NCI-H524 (cell line): ENCODE results near the gene NAPEPLD.
"Not testable (repeated sequence)": the region's sequence is repeated elsewhere in the genome, so short reads cannot be mapped to it uniquely, and the experiment has no call there.

Experiments
- DNase-seq, 2 experiments: peaks; one replicate each; lab custom pipeline; 2025; lab: John Stamatoyannopoulos, UW

NAPEPLD gene

DNA sequence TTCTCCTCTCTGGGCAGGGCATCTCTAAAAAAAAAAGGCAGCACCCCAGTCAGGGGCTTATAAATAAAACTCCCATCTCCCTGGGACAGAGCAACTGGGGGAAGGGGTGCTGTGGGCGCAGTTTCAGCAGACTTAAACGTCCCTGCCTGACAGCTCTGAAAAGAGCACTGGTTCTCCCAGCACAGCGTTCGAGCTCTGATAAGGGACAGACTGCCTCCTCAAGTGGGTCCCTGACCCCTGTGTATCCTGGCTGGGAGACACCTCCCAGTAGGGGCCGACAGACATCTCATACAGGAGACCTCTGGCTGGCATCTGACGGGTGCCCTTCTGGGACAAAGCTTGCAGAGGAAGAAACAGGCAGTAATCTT is 42.2 kb downstream of the NAPEPLD start:
- DNase-seq: not testable (repeated sequence)

DNA sequence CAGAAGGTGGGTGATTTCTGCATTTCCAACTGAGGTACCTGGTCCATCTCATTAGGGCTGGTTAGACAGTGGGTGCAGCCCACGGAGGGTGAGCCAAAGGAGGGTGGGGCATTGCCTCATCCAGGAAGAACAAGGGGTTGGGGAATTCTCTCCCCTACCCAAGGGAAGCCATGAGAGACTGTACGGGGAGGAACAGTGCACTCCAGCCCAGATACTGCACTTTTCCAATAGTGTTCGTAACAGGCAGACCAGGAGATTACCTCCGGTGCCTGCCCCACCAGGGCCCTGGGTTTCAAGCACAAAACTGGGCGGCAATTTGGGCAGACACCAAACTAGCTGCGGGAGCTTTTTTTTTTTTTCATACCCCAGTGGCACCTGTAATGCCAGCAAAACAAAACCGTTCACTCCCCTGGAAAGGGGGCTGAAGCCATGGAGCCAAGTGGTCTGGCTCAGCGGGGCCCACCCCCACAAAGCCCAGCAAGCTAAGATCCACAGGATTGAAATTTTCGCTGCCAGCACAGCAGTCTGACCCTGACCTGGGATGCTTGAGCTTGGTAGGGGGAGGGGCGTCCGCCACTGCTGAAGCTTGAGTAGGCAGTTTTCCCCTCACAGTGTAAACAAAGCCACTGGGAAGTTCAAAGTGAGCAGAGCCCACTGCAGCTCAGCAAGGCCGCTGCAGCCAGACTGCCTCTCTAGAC is 42.7 kb downstream of the NAPEPLD start:
- no peak for DNase-seq

DNA sequence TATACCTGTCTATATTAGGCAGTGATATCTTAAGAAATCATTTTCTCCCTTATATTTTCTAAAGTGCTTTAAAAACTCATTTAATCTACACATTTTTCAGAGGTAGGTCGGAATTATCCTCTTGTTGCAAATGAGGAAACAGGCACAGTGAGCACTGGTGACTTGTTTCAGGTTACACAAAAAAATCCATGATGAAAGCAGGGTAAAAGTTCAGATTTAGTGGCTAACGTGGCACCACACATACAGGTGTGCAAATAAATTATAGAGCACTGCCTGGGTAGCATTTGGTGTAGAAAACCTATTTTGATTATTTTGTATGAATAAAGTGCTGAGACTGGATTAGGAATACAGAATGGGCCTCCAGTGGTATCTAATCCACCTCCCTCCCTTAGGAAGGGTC is 47.4 kb downstream of the NAPEPLD start:
- no peak for DNase-seq

DNA sequence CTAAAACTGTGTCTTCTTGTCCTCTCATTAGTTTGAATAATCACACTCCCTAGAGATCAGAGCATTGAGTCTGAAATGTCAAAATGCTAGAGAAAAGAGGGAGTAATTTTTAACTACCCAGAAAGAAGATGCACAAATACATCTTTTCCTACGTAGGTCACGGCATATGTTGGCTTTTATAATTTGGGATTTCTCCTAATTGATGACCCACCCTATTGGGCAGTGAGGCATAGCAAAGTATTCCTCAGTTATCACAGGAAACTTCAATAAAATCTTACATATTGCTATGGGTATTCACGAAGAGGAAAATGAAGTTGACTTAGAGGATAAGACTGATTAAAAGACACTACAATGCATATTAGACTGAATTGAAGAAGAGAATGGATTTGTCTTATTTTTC is 48.6 kb downstream of the NAPEPLD start:
- no peak for DNase-seq

DNA sequence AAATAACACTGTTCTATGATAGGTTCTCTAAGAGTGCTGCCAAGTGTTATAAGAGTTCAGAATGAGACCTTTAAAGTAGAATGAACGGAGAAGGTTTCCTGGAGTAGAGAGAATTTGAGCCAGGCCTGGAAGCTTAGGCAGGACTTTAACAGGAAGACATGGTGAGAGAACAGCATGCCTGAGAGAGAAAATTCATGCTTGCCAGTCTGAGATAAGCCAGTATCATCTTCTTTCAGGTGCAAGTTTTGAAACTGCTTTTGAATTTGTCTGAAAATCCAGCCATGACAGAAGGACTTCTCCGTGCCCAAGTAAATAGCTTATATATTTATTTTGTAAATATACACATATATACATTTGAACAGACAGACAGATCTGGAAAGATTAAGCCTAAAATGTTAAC is 51.9 kb downstream of the NAPEPLD start:
- no peak for DNase-seq

DNA sequence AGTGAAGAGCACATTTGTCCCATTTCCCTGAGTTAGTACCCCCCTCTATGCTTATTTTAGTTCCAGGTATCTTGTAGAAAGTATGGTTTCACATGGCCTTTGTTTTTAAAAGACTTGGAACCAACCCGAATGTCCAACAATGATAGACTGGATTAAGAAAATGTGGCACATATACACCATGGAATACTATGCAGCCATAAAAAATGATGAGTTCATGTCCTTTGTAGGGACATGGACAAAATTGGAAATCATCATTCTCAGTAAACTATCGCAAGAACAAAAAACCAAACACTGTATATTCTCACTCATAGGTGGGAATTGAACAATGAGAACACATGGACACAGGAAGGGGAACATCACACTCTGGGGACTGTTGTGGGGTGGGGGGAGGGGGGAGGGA is 53.3 kb downstream of the NAPEPLD start:
- DNase-seq: not testable (repeated sequence)

DNA sequence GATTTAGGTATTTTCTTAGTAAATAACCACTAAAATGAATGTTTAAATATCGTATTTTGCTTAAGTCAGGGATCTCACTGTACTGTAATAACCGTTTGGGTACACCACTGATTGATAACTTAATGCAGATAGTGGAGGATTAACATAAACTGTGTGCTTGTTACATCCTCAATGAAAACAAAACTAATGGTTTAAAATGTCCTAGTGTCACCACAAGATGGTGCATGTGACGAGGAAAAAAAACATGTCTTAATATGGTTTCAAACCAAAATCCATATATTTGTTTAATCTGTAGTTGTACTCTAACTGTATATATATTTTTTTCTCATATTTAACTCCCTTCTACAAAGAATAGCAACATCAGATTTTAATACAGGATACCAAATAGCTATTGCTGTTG is 54.8 kb downstream of the NAPEPLD start:
- no peak for DNase-seq

DNA sequence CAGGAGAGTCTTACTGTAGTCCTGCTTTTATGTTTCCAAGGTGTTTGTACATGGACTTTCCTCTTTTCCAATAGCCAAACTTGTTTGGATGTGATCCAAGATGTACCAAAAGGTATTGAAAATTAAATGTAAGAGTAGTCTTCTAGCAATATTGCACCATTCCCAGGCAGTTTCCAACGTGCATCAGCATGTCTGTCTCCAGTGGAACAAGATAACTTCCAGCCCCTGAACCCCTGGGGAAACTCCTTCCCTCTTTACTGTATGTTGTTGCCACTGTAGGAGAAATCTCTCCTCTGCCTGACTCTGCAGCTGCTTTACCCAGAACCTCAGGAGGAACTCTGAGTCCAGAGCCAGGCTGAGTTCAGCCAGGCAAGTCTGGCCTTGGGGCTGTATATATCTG is 55.5 kb downstream of the NAPEPLD start:
- DNase-seq: no peak

DNA sequence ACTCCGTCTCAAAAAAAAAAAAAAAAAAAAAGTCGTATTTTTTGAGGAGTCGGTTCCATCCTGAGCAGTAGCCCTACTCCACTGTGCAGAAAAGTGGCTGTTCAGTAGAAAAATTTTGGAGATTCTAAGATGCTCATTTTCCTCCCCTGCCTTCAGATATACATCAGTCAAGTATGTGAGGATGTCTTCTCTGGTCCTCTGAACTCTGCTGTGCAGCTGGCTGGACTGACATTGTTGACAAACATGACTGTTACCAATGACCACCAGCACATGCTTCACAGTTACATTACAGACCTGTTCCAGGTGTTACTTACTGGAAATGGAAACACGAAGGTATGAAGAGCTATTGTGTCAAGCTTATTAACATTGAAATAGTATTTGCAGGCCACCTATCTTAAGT is 56.6 kb downstream of the NAPEPLD start:
- not testable (repeated sequence) for DNase-seq

DNA sequence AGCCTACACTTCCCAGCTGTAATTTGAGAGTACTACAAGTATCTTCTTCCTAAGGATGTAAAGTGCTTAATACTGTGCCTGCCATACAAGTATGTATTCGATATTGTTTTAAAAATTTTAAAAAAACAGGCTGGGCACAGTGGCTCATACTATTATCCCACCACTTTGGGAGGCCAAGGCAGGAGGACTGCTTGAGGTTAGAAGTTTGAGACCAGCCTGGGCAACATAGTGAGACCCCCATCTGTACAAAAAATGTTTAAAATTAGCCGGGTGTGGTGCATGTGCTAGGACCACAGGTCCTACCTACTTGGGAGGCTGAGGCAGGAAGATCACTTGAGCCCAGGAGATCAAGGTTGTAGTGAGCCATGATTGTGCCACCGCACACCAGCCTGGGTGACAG is 65.7 kb downstream of the NAPEPLD start:
- no peak for DNase-seq

DNA sequence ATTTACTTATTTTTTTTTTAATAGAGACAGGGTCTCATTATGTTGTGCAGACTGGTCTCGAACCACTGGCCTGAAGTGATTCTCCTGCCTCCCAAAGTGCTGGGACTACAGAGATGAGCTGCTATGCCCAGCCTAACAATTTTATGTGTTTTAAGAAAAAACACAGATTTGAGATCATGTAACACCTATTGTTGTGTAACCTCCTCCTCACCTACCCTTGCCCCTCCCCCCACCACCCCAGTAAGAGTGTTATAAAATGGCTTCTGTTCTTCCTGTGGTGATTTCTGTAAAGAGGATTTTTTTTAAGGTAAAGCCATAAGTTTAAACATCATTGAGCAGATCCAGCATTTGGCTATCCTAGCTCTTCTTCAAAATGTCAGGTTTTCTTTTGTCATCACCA is 66.4 kb downstream of the NAPEPLD start:
- no peak for DNase-seq

DNA sequence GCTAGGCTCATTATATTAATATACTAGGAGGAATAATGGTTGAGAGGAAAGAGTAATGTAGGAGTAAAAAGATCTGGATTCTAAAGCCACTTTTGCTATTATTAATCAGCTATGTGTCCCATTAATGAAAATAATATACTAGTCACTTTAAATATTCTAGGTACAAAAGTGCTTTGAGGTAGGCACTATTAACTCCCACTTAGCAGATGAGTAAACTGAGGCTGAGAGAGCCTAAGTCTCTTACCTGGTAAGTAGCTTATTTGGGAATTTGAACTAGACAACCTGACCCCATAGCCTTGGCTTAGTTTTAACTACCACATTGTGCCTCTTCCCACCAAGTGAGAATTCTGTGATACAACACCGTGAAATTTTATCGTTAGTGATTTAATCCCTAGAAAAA is 68.0 kb downstream of the NAPEPLD start:
- no peak for DNase-seq

DNA sequence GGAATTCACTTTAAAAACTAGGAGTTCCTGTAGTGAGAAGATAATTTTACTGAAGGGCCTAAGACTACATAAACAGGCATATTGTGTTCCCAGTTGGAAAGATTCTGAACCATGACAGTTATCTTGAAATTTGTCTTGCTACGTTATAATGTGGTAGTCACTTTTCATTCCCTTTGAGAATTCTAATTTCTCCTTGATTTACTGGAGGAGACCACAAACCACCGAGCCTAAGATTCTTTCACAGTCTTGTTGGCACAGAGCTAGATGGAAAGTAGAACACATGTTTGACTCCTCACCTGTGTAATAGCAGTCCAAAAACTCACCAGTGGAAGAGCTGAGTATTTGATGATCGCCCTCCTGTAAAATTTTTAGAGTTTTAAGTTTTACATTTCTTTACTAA is 69.1 kb downstream of the NAPEPLD start:
- DNase-seq: no peak

DNA sequence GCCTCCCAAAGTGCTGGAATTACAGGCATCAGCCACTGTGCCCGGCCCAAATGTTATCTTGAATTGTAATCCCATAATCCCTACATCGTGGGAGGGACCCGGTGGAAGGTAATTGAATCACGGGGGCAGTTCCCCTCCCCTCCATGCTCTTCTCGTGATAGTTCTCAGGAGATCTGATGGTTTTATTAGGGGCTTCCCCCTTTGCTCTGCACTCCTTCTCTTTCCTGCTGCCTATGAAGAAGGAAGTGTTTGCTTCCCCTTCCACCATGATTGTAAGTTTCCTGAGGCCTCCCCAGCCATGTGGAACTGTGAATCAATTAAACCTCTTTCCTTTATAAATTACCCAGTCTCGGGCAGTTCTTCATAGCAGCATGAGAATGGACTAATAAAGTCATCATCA is 70.7 kb downstream of the NAPEPLD start:
- not testable (repeated sequence) for DNase-seq

DNA sequence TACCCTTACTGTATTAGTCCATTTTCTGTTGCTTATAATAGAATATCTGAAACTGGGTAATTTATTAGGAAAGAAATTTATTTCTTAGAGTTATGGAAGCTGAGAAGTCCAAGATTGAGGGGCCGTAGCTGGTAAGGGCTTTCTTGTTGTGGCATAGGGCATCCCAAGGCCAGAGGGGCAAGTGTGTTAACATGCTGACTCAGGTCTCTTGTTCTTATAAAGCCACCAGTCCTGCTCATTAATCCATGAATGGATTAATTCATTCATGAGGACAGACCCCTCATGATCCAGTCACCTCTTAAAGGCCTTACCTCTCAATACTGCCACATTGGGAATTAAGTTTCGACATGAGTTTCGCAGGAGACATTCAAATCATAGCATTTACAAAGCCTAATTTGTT is 71.6 kb downstream of the NAPEPLD start:
- DNase-seq: no peak

DNA sequence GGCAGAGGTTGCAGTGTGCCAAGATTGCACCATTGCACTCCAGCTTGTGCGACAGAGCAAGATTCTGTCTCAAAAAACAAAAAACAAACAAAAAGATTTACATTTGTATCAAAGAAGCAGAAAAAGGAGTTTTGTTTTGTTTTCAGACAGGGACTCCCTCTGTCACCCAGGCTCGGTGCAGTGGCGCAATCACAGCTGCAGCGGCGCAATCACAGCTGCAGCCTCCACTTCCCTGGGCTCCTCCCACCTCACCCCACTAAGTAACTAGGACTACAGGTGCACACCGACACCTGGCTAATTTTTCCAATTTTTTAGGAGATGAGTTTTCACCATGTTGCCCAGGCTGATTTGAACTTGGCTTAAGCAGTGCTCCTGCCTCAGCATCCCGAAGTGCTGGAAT is 72.1 kb downstream of the NAPEPLD start:
- no peak for DNase-seq

DNA sequence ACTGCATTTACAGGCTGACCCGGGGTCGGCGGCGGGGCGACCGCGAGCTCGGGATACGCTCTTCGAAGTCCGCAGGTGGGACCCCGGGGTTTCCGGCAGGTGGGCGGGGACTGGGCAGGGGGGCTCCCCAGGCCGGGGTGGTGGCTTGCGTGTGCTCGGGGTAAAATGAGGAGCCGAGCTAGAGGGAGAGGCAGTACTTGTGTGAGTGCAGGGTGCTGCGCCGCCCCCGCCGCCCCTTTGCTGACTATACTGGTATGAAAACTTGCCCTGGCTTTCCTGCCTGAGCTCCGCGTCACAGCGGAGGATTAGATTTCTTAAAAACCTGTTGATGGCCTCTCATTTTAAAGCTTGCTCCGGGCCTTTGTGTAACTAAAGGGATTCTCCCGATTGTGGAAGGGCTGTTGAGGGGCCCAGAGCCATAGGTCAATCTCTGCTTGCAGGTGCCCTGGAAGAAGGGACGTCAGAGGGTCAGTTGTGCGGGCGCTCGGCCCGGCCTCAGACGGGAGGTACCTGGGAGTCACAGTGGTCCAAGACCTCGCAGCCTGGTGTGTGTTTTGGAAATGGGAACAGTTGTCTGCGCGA is 73.5 kb downstream of the NAPEPLD start:
- DNase-seq: peak in 1 of 2 experiments; percentile 55

DNA sequence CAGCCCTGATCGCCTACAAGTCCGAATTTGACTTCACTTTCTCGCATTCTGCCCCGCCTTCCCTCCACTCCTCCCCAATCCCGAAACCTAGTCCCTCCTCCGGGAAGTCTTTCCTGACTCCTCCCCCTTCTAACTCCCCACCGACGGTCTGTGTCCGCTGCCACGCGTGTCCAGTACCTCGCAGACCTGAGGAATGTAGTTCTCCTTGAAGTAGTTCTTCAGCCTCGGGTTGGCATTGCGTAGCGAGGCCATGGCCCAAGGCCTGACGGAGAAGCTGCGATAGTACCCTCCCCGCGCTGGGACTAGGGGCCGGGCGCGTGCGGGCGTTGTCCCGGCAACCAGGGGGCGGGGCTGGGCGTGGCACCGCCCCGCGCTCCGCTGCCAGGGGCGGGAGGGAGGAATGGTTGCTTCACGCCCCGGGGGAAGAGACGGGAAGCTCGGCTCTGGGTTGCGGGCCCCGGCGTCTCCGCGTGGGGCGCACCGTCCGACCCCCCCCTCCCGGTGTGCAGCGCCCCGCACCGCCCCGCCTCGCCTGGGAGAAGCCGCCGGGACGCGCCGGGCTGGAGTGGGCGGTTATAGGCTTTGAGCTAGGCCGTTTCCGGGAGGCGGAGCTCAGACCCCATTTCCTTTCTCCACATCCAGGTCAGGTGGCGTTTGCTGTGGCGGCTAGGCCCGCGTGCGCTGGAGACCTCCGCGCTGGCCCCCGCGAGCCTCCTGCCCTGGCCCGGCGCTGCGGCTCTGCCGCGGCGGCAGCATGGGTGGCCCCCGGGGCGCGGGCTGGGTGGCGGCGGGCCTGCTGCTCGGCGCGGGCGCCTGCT is 74.2 kb downstream of the NAPEPLD start, which contains the start of the genes ARMC10 and FBXL13:
ARMC10 (plus strand) TSS at position 622 of the 818 bp plus-strand sequence; CDS start at position 755, 133 bp downstream.
FBXL13 (minus strand) TSS at position 278 of the 818 bp plus-strand sequence.
- peak; percentile 85 to 90 for DNase-seq

DNA sequence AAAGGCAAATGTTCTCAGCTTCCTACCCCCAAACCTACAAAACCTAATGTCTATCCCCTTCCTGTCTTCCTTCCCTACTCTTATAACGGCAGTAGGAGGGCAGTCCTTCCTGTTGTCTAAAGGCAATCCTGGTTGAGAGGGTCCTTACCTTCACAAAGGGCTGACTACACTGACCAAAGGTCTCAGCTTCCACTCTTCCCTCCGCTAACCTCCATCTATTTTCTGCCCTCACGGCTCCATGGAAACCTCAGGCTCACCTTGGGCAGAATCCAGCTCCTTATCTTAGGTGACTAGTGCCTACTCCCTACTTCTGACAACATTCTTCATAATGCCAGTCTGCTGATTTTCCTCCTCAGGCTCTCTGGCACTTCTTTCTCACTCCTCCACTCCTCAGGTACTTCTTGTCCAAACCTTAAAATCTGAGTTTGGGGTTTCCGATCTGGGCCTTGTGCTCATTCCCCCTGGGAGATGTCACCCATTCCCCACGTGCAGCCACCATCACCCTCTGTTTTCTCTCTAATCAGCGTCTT is 74.8 kb downstream of the NAPEPLD start:
- no peak for DNase-seq

DNA sequence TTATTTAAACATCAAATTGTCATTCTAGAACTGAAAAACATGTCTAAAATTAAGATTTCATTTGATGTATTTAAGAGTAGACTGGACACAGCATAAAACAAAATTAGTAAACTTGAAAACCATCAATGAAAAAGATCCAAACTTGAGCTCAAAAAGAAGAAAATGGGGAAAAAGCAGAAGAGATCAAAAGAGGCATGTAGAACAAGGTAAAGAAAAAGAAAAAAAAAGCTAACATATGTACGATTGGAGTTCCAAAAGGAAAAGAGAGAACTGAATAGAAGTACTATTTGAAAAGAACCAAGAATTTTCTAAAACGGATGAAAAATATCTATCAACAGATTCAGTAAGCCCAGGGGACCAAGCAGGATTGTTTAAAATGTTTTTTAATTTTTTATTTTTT is 77.9 kb downstream of the NAPEPLD start:
- DNase-seq: no peak

DNA sequence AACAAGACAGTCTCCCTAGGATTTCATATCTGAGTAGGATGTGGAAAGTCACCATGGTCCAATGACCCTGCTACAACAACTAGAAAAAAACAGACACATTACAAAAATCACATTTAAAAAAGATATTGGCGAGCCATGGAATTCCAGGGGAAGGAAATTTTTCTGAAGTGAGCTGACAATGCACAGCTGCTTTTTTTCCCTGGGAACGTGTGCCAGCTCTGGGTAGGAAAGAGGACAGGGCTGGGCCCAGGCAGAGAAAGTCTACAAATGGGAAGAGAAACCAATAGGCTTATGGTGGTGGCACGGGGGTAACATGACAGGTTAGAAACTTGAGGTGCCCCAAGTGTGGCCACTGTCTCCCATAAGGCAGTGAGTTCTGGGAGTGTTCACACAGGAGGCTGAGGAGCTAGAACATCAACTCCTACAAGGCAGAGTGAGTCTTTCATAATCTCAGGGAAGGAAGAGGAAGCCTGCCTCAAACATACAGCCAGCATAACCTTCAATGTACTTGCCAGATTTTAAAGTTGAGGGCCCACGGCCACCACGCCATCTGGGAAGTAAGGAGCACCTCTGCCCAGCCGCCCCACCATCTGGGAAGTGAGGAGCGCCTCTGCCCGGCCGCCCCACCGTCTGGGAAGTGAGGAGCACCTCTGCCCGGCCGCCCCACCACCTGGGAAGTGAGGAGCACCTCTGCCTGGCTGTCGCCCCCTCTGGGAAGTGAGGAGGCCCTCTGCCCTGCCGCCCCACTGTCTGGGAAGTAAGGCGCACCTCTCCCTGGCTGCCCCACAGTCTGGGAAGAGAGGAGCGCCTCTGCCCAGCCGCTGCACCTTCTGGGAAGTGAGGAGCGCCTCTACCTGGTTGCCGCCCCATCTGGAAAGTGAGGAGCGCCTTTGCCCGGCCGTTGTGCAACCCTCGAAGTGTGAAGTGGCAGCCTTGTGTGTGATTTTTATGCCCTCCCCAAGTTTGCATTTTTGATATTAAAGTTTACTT is 80.2 kb downstream of the NAPEPLD start:
- no peak for DNase-seq

DNA sequence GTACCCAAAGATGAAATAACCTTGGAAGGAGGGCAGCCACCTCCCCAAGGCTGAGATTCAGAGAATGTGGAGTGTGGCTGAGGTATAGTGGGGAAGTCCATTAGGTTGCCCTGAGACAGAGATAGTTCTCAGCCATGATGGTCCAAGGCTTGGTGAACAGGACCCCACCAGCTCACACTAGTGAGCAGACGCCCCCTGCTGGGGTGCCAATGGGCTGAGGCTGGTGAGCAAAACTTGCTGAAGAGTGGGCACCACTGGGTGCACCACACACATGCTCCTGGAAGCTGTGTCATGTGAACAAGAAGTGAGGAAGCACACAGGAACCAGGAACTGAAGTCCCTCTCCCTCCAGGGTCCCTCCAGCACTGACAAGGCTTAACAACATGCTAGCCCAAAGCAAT is 83.2 kb downstream of the NAPEPLD start:
- peak; percentile 32 to 64 for DNase-seq
